H1 (cell line): ENCODE measurements around the gene THADA. TPM values are rescaled to one million over a fixed set of nuclear protein-coding genes. Genes with fewer than 3 reads are reported as not detected.

Source experiments
- CTCF ChIA-PET: fragments of 300-600 bp; sonication (Branson Sonifier 250); formaldehyde crosslinking; loops from one replicate; lab custom pipeline; 2021; ENCODE audit not compliant: partially characterized antibody; lab: Charles Lee
- POLR2A ChIA-PET: fragments of 300-600 bp; sonication (Branson Sonifier 250); formaldehyde crosslinking; loops from one replicate; lab custom pipeline; 2021; ENCODE audit warnings: inconsistent platforms; ENCODE audit not compliant: partially characterized antibody; lab: Charles Lee
- DNase-seq, 2 experiments: peaks; one replicate each; pipeline versions ENCODE4 v3.0.0 to v3.0.0-alpha.2; 2010 to 2022; ENCODE audit warnings: low spot score in 2 of 2, low read depth in 1 of 2, mixed read lengths in 1 of 2
- FAIRE-seq: peaks from 2 replicates; lab custom pipeline; 2011; peaks lifted over from hg19 to GRCh38; lab: Jason Lieb, UNC
- H2AFZ ChIP-seq: 2 replicates; pipeline ENCODE4 v1.8.1; 2012; ENCODE audit warnings: low read length, inconsistent platforms
- H2AK5ac ChIP-seq: 2 replicates; pipeline ENCODE4 v1.6.1; 2013; ENCODE audit warnings: low read depth, low read length
- H2BK120ac ChIP-seq: replicated peaks from 2 replicates; pipeline ENCODE3; 2013; ENCODE audit warnings: low read depth, low read length, inconsistent platforms
- H2BK12ac ChIP-seq: 2 replicates; pipeline ENCODE4 v1.6.1; 2013; ENCODE audit warnings: low read depth, low read length
- H2BK15ac ChIP-seq: 2 replicates; pipeline ENCODE4 v1.6.1; 2013; ENCODE audit warnings: low read length
- H2BK20ac ChIP-seq: 2 replicates; pipeline ENCODE4 v1.6.1; 2013; ENCODE audit warnings: low read length
- H2BK5ac ChIP-seq: 2 replicates; pipeline ENCODE4 v1.6.1; 2013; ENCODE audit warnings: low read depth, low read length
- H3K14ac ChIP-seq: 2 replicates; pipeline ENCODE4 v1.6.1; 2013; ENCODE audit warnings: inconsistent platforms; ENCODE audit not compliant: insufficient read length
- H3K18ac ChIP-seq: 2 replicates; pipeline ENCODE4 v1.6.1; 2013; ENCODE audit warnings: low read length; ENCODE audit errors: extremely low read depth
- H3K23ac ChIP-seq: 2 replicates; pipeline ENCODE4 v1.6.1; 2013; ENCODE audit warnings: inconsistent platforms; ENCODE audit not compliant: insufficient read length
- H3K23me2 ChIP-seq: 2 replicates; pipeline ENCODE4 v1.6.1; 2013; ENCODE audit warnings: low read depth, low read length
- H3K27ac ChIP-seq: 2 replicates; pipeline ENCODE4 v1.6.1; 2011; ENCODE audit warnings: low read depth, low read length, inconsistent platforms
- H3K27me3 ChIP-seq, 4 experiments: replicated peaks in 1 of 4; 1 replicate in 1 of 4; 2 replicates in 3 of 4; pipeline versions ENCODE4 v1.6.1 to v1.8.1; 2011 to 2013; ENCODE audit warnings: low read length in 3 of 4, mild to moderate bottlenecking in 3 of 4, inconsistent platforms in 2 of 4, mixed read lengths in 2 of 4, moderate library complexity in 1 of 4; ENCODE audit not compliant: control insufficient read depth in 3 of 4, insufficient read depth in 3 of 4; ENCODE audit errors: extremely low read depth in 1 of 4
- H3K36me3 ChIP-seq, 4 experiments: 2 replicates each; pipeline versions ENCODE4 v1.6.1 to v1.8.1; 2011 to 2013; ENCODE audit warnings: mild to moderate bottlenecking in 4 of 4, low read length in 3 of 4, moderate library complexity in 2 of 4, control low read depth in 1 of 4, inconsistent platforms in 1 of 4; ENCODE audit not compliant: insufficient read depth in 4 of 4, control insufficient read depth in 2 of 4
- H3K4ac ChIP-seq: replicated peaks from 2 replicates; pipeline ENCODE3; 2013; ENCODE audit warnings: low read length, low read depth, mixed read lengths, inconsistent platforms; ENCODE audit not compliant: insufficient read length
- H3K4me1 ChIP-seq, 4 experiments: replicated peaks in 1 of 4; 1 replicate in 1 of 4; 2 replicates in 3 of 4; pipeline versions ENCODE4 v1.6.1 to v1.8.1; 2011 to 2013; ENCODE audit warnings: low read length in 3 of 4, inconsistent platforms in 2 of 4, mixed read lengths in 1 of 4; ENCODE audit not compliant: insufficient read depth in 4 of 4, control insufficient read depth in 3 of 4
- H3K4me2 ChIP-seq, 2 experiments: 2 replicates each; pipeline versions ENCODE4 v1.6.1 to v1.8.1; 2011 to 2013; ENCODE audit warnings: low read depth in 2 of 2, low read length in 2 of 2, control low read depth in 1 of 2, inconsistent platforms in 1 of 2, mild to moderate bottlenecking in 1 of 2; ENCODE audit not compliant: insufficient read depth in 1 of 2
- H3K4me3 ChIP-seq, 4 experiments: fragments of 200-600, 300-600 bp in 1 of 4; sonication (generic), shearing (Covaris generic), sonication (Bioruptor Twin) in 1 of 4; 2 replicates each; pipeline versions ENCODE4 v1.5.1 to v1.8.1; 2011 to 2016; ENCODE audit warnings: low read length in 4 of 4, low read depth in 3 of 4, control low read depth in 2 of 4, inconsistent platforms in 2 of 4, mild to moderate bottlenecking in 2 of 4, mixed read lengths in 1 of 4, moderate library complexity in 1 of 4; ENCODE audit not compliant: insufficient read depth in 2 of 4; ENCODE audit errors: extremely low read depth in 1 of 4
- H3K56ac ChIP-seq: replicated peaks from 2 replicates; pipeline ENCODE3; 2013; ENCODE audit warnings: low read depth, mild to moderate bottlenecking, mixed read lengths, low read length, inconsistent platforms; ENCODE audit not compliant: insufficient read length
- H3K79me1 ChIP-seq: 2 replicates; pipeline ENCODE4 v1.6.1; 2013; ENCODE audit warnings: low read depth, low read length, control low read depth
- H3K79me2 ChIP-seq, 2 experiments: 2 replicates each; pipeline versions ENCODE4 v1.6.1 to v1.8.1; 2012 to 2013; ENCODE audit warnings: low read length in 2 of 2, mild to moderate bottlenecking in 2 of 2, inconsistent platforms in 1 of 2; ENCODE audit not compliant: insufficient read depth in 2 of 2, control insufficient read depth in 1 of 2
- H3K9ac ChIP-seq, 4 experiments: replicated peaks in 1 of 4; 1 replicate in 1 of 4; 2 replicates in 3 of 4; pipeline versions ENCODE4 v1.6.1 to v1.8.1; 2011 to 2013; ENCODE audit warnings: low read depth in 3 of 4, low read length in 3 of 4, control low read depth in 2 of 4, mild to moderate bottlenecking in 2 of 4, moderate library complexity in 2 of 4, inconsistent platforms in 1 of 4; ENCODE audit errors: extremely low read depth in 1 of 4
- H3K9me3 ChIP-seq, 2 experiments: 2 replicates each; pipeline versions ENCODE4 v1.6.1 to v1.8.1; 2012 to 2013; ENCODE audit warnings: mild to moderate bottlenecking in 2 of 2, moderate library complexity in 2 of 2, control low read depth in 1 of 2, inconsistent platforms in 1 of 2, low read depth in 1 of 2, low read length in 1 of 2, mixed read lengths in 1 of 2; ENCODE audit not compliant: insufficient read depth in 2 of 2
- H4K20me1 ChIP-seq, 2 experiments: replicated peaks in 1 of 2; 2 replicates each; pipeline versions ENCODE3 to v1.8.1; 2011 to 2013; ENCODE audit warnings: inconsistent platforms in 2 of 2, low read length in 2 of 2, mild to moderate bottlenecking in 1 of 2; ENCODE audit not compliant: insufficient read depth in 2 of 2, control insufficient read depth in 1 of 2
- H4K5ac ChIP-seq: 2 replicates; pipeline ENCODE4 v1.6.1; 2013; ENCODE audit warnings: low read length, low read depth, mixed read lengths, inconsistent platforms; ENCODE audit not compliant: insufficient read length
- H4K8ac ChIP-seq: 2 replicates; pipeline ENCODE4 v1.8.0; 2013; ENCODE audit warnings: mild to moderate bottlenecking, moderate library complexity, low read length, inconsistent platforms; ENCODE audit not compliant: insufficient read depth; ENCODE audit errors: extremely low read depth
- H4K91ac ChIP-seq: replicated peaks from 2 replicates; pipeline ENCODE3; 2013; ENCODE audit warnings: low read length, mixed read lengths, inconsistent platforms; ENCODE audit not compliant: insufficient read length
- CREB1 ChIP-seq: IDR thresholded peaks from 2 replicates; pipeline ENCODE4 v1.6.1; 2012; ENCODE audit warnings: inconsistent platforms
- EP300 ChIP-seq, 2 experiments: IDR thresholded peaks; 1 replicate in 1 of 2; 2 replicates in 1 of 2; pipeline ENCODE4 v1.6.1; 2011 to 2012; ENCODE audit warnings: low read depth in 2 of 2, low read length in 2 of 2, mild to moderate bottlenecking in 2 of 2, borderline replicate concordance in 1 of 2, inconsistent platforms in 1 of 2, moderate library complexity in 1 of 2
- KDM1A ChIP-seq: fragments of 200-600, 300-600 bp; sonication (generic); IDR thresholded peaks from 2 replicates; pipeline ENCODE4 v1.7.1; 2016; ENCODE audit warnings: mild to moderate bottlenecking, low read length, borderline replicate concordance
- SP1 ChIP-seq: IDR thresholded peaks from 2 replicates; pipeline ENCODE4 v1.6.1; 2011; ENCODE audit warnings: low read depth, low read length
- TBP ChIP-seq: IDR thresholded peaks from 2 replicates; pipeline ENCODE4 v1.6.1; 2011; ENCODE audit warnings: low read depth, low read length, improper control_type of control experiment
- polyA plus RNA-seq, 7 experiments: library from polyadenylated mRNA; depleted of rRNA in 3 of 7; stranded (reverse) in 5 of 7; unstranded in 2 of 7; fragments of >200 nt in 5 of 7; fragments of 200-250 nt in 2 of 7; gene quantifications; 1 replicate in 5 of 7; 2 replicates in 1 of 7; 4 replicates in 1 of 7; pipeline versions ENCODE4 v1.2.1 to v1.2.3, GENCODE V29; 2011 to 2013; ENCODE audit warnings: missing spikeins in 2 of 7, mixed read lengths in 2 of 7
- total RNA-seq: library from RNA; stranded (reverse); fragmentation: NEBNext Ultra II Directional; extraction: Animal tissue kit (Norgen Biotek cat#: 25700); gene quantifications from 2 replicates; pipeline ENCODE4 v1.2.1, GENCODE V29; 2021
- TF ChIP-seq, protein P1 (sequence below): IDR thresholded peaks from 2 replicates; pipeline ENCODE4 v1.6.1; 2011; ENCODE audit warnings: low read length, improper control_type of control experiment

Gene THADA
- total and polyA plus RNA-seq, 2 of the 8 experiments (the other 6 are each of a cell fraction or from before 2014, with no cell fraction given) = 22.4 to 26.8 TPM

DNA sequence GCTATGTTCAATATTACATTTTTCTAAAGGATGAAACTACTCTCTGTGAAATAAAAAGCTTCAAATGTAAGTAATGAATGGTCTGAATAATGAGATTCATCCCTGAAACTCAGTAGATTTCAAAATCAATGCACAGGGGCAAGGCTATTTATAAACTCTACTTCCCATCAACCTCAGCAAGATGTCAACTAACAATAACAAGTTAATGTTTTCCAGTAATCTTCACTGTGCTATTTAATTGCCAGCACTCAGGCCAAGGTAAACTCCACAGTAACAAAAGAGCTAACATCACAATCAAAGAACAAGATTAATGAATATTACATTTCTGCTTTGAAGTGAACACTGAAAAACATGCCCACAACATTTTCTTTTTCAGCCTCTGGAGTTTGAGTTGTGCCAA, 225.1 kb downstream of the THADA start:
- Histone ChIP-seq H3K4me2 (no peak overlapping the region), H3K27ac (no peak overlapping the region), H3K9me3 (no peaks in the 10 kb centered on the region), H4K91ac (no peak overlapping the region), H3K79me1 (no peaks in the 10 kb centered on the region), H3K18ac (no peak overlapping the region), H2BK5ac (no peak overlapping the region), H4K5ac (no peak overlapping the region), H2BK20ac (no peak overlapping the region), H2BK15ac (no peak overlapping the region), H4K8ac (no peak overlapping the region), H3K14ac (no peak overlapping the region), H2BK12ac (no peak overlapping the region), H2BK120ac (no peak overlapping the region), H3K23me2 (no peaks in the 10 kb centered on the region), H3K23ac (no peak overlapping the region), H3K4ac (no peak overlapping the region), H2AFZ (no peak overlapping the region), H3K79me2 (no peaks in the 10 kb centered on the region), H3K27me3 (no peaks in the 10 kb centered on the region)
- ChIA-PET CTCF (interaction anchor here (1.0 kb wide), 1 partner anchor 10 kb away, joined by 3 read pairs; no protein-coding TSS in a partner anchor), POLR2A (no interaction called here)
- TF ChIP-seq SP1 = no peak
- no peak for TF ChIP-seq EP300 (IDR thresholded peaks at IDR 0.05; ENCODE audit: borderline replicate concordance in 1 of 2, low read depth in 2 of 2, low read length in 2 of 2)
- no peak for TF ChIP-seq KDM1A
- TF ChIP-seq CREB1 = no peak
- TF ChIP-seq TBP = no peak
- TF ChIP-seq, protein P1, sequence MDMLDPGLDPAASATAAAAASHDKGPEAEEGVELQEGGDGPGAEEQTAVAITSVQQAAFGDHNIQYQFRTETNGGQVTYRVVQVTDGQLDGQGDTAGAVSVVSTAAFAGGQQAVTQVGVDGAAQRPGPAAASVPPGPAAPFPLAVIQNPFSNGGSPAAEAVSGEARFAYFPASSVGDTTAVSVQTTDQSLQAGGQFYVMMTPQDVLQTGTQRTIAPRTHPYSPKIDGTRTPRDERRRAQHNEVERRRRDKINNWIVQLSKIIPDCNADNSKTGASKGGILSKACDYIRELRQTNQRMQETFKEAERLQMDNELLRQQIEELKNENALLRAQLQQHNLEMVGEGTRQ = no peak
- TF ChIP-seq, all 59 proteins: peak for 0
- H4K20me1 ChIP-seq = no peaks in the 10 kb centered on the region
- H2AK5ac ChIP-seq = no peak overlapping the region
- no peaks in the 10 kb centered on the region for H3K36me3 ChIP-seq
- no peak overlapping the region for H3K56ac ChIP-seq
- H3K4me3 ChIP-seq = no peak overlapping the region
- DNase-seq = no peak
- no peaks in the 10 kb centered on the region; a peak in 2 of 7 replicates for H3K4me1 ChIP-seq
- H3K9ac ChIP-seq = no peak overlapping the region
- FAIRE-seq = no peak
